CD14-positive monocyte (primary cell): Measurements from ENCODE around the gene SYT7. TPM values are rescaled to one million over a fixed set of nuclear protein-coding genes. Genes with fewer than 3 reads are reported as not detected.

Experiments
- DNase-seq, 3 donors: peaks; one replicate each; pipeline ENCODE4 v3.0.0-alpha.2; 2011 to 2022
- H2AFZ ChIP-seq: 2 replicates; pipeline ENCODE4 v1.6.0; 2012; ENCODE audit warnings: mild to moderate bottlenecking, low read depth, low read length, inconsistent platforms; ENCODE audit not compliant: insufficient read depth, poor library complexity, severe bottlenecking
- H3K27ac ChIP-seq, 2 donors: 1 replicate in 1 of 2; 2 replicates in 1 of 2; pipeline ENCODE4 v1.5.1; 2012 to 2013; ENCODE audit warnings: low read length in 2 of 2, control low read depth in 1 of 2, inconsistent platforms in 1 of 2, low read depth in 1 of 2, mild to moderate bottlenecking in 1 of 2
- H3K27me3 ChIP-seq, 2 donors: one replicate each; pipeline versions ENCODE4 v1.6.0 to v1.6.1; 2011 to 2013; ENCODE audit warnings: low read length in 2 of 2; ENCODE audit not compliant: control insufficient read depth in 2 of 2, insufficient read depth in 2 of 2
- H3K36me3 ChIP-seq, 2 donors: replicated peaks in 1 of 2; 1 replicate in 1 of 2; 2 replicates in 1 of 2; pipeline versions ENCODE4 v1.5.1 to v1.6.1; 2012 to 2013; ENCODE audit warnings: low read length in 2 of 2, control low read depth in 1 of 2, inconsistent platforms in 1 of 2, mild to moderate bottlenecking in 1 of 2; ENCODE audit not compliant: insufficient read depth in 2 of 2, control insufficient read depth in 1 of 2
- H3K4me1 ChIP-seq, 2 donors: 1 replicate in 1 of 2; 2 replicates in 1 of 2; pipeline versions ENCODE4 v1.5.1 to v1.6.1; 2012 to 2013; ENCODE audit warnings: low read length in 2 of 2, control low read depth in 1 of 2, inconsistent platforms in 1 of 2, mild to moderate bottlenecking in 1 of 2, moderate library complexity in 1 of 2; ENCODE audit not compliant: insufficient read depth in 2 of 2, control insufficient read depth in 1 of 2
- H3K4me2 ChIP-seq: replicated peaks from 2 replicates; pipeline ENCODE3; 2012; ENCODE audit warnings: low read length, moderate library complexity, mild to moderate bottlenecking; ENCODE audit not compliant: poor library complexity, severe bottlenecking; ENCODE audit errors: extremely low read depth
- H3K4me3 ChIP-seq, 3 experiments: fragments of 200-600 bp in 1 of 3; sonication (generic) in 1 of 3; replicated peaks in 1 of 3; 1 replicate in 2 of 3; 2 replicates in 1 of 3; pipeline ENCODE4 v1.5.1; 2011 to 2013; ENCODE audit warnings: low read length in 3 of 3, mild to moderate bottlenecking in 3 of 3, control low read depth in 2 of 3, low read depth in 2 of 3, inconsistent platforms in 1 of 3, moderate library complexity in 1 of 3
- H3K79me2 ChIP-seq: 2 replicates; pipeline ENCODE4 v1.6.0; 2012; ENCODE audit warnings: mild to moderate bottlenecking, control low read depth, inconsistent platforms, low read length, moderate library complexity; ENCODE audit not compliant: insufficient read depth
- H3K9ac ChIP-seq: 2 replicates; pipeline ENCODE4 v1.6.0; 2017; ENCODE audit warnings: low read length, mild to moderate bottlenecking; ENCODE audit not compliant: insufficient read depth, poor library complexity, severe bottlenecking
- H3K9me3 ChIP-seq, 2 donors: replicated peaks in 1 of 2; 1 replicate in 1 of 2; 2 replicates in 1 of 2; pipeline versions ENCODE4 v1.5.1 to v1.6.1; 2012 to 2013; ENCODE audit warnings: low read length in 2 of 2, control low read depth in 1 of 2; ENCODE audit not compliant: control insufficient read depth in 1 of 2, insufficient read depth in 1 of 2
- H4K20me1 ChIP-seq: 2 replicates; pipeline ENCODE4 v1.6.0; 2012; ENCODE audit warnings: mild to moderate bottlenecking, low read length, control low read depth, moderate library complexity; ENCODE audit not compliant: insufficient read depth
- H3K27ac Mint-ChIP-seq, 7 donors: one replicate each; pipeline ENCODE4 v1.8.0; 2020; ENCODE audit warnings: mild to moderate bottlenecking in 7 of 7, mixed read lengths in 7 of 7, moderate library complexity in 6 of 7, inconsistent platforms in 2 of 7
- H3K27me3 Mint-ChIP-seq, 3 donors: one replicate each; pipeline ENCODE4 v1.8.0; 2021 to 2022; ENCODE audit warnings: low read depth in 3 of 3, mild to moderate bottlenecking in 3 of 3, mixed read lengths in 3 of 3, moderate library complexity in 3 of 3, inconsistent platforms in 1 of 3
- H3K36me3 Mint-ChIP-seq, 2 donors: one replicate each; pipeline ENCODE4 v1.8.0; 2020; ENCODE audit warnings: mixed read lengths in 2 of 2, inconsistent platforms in 1 of 2, mild to moderate bottlenecking in 1 of 2
- H3K4me1 Mint-ChIP-seq: one replicate; pipeline ENCODE4 v1.8.0; 2020; ENCODE audit warnings: mild to moderate bottlenecking, mixed read lengths
- H3K4me3 Mint-ChIP-seq, 2 donors: one replicate each; pipeline ENCODE4 v1.8.0; 2020; ENCODE audit warnings: mild to moderate bottlenecking in 2 of 2, mixed read lengths in 2 of 2, moderate library complexity in 1 of 2
- H3K9me3 Mint-ChIP-seq, 7 donors: one replicate each; pipeline ENCODE4 v1.8.0; 2020 to 2022; ENCODE audit warnings: mixed read lengths in 7 of 7, mild to moderate bottlenecking in 6 of 7, moderate library complexity in 6 of 7, inconsistent platforms in 2 of 7
- WGBS: methylation state at CpG from one replicate; pipeline ENCODE4 v1.1.5; 2013; ENCODE audit warnings: missing lambda C conversion rate; ENCODE audit not compliant: insufficient coverage; 5-methylcytosine and 5-hydroxymethylcytosine counted together
- intact Hi-C, 2 donors: fragments of 100-400 bp; cut with micrococcal nuclease; formaldehyde crosslinking; loops; one replicate each; pipeline versions ENCODE4 v1.15.0 to v1.15.1; 2023
- polyA plus RNA-seq, 3 donors: library from polyadenylated mRNA; depleted of rRNA in 1 of 3; unstranded in 2 of 3; stranded (reverse) in 1 of 3; fragments of 300-500 nt in 2 of 3; fragments of >200 nt in 1 of 3; fragmentation: Illumina TruSeq in 2 of 3; gene quantifications; 1 replicate in 2 of 3; 2 replicates in 1 of 3; pipeline ENCODE4 v1.2.3, GENCODE V29; 2012 to 2021
- TF ChIP-seq, protein P1 (sequence below): fragments of 200-600 bp; IDR thresholded peaks from one replicate; pipeline ENCODE4 v1.8.0; 2022; ENCODE audit warnings: antibody characterized with exemption, mild to moderate bottlenecking

The SYT7 gene
- polyA plus RNA-seq, 3 donors, result not detected

- Histone ChIP-seq H3K79me2 (no peaks in the 10 kb centered on the region), H3K36me3 (no peaks in the 10 kb centered on the region), H3K4me2 (no peak overlapping the region), H3K9me3 (peaks cover 0 to 4% of the 10 kb centered on the region in 2 donors), H3K4me1 (no peaks in the 10 kb centered on the region), H3K4me3 (no peak overlapping the region), H3K9ac (no peak overlapping the region), H3K27me3 (peaks cover 8 to 21% of the 10 kb centered on the region in 2 donors), H4K20me1 (no peaks in the 10 kb centered on the region), H3K27ac (no peak overlapping the region), H2AFZ (no peak overlapping the region)
- intact Hi-C loops, result no loop called here
- TF ChIP-seq, protein P1, sequence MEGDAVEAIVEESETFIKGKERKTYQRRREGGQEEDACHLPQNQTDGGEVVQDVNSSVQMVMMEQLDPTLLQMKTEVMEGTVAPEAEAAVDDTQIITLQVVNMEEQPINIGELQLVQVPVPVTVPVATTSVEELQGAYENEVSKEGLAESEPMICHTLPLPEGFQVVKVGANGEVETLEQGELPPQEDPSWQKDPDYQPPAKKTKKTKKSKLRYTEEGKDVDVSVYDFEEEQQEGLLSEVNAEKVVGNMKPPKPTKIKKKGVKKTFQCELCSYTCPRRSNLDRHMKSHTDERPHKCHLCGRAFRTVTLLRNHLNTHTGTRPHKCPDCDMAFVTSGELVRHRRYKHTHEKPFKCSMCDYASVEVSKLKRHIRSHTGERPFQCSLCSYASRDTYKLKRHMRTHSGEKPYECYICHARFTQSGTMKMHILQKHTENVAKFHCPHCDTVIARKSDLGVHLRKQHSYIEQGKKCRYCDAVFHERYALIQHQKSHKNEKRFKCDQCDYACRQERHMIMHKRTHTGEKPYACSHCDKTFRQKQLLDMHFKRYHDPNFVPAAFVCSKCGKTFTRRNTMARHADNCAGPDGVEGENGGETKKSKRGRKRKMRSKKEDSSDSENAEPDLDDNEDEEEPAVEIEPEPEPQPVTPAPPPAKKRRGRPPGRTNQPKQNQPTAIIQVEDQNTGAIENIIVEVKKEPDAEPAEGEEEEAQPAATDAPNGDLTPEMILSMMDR, result no peak
- H3K36me3 Mint-ChIP-seq, result no peaks in the 10 kb centered on the region
- H3K27ac Mint-ChIP-seq, result no peak overlapping the region
- peaks cover 23 to 33% (median 25%) of the 10 kb centered on the region in 3 donors for H3K27me3 Mint-ChIP-seq
- no peak overlapping the region for H3K4me3 Mint-ChIP-seq
- peaks cover 0 to 3% (median 0%) of the 10 kb centered on the region in 7 donors for H3K9me3 Mint-ChIP-seq
- no peak for DNase-seq
- WGBS, result 83% methylated on average over 1 of the region's 1 CpG
- H3K4me1 Mint-ChIP-seq, result no peaks in the 10 kb centered on the region
These were observed 78.4 kb downstream of the SYT7 start for GRCh38 chr11:61502522-61502921.

DNA sequence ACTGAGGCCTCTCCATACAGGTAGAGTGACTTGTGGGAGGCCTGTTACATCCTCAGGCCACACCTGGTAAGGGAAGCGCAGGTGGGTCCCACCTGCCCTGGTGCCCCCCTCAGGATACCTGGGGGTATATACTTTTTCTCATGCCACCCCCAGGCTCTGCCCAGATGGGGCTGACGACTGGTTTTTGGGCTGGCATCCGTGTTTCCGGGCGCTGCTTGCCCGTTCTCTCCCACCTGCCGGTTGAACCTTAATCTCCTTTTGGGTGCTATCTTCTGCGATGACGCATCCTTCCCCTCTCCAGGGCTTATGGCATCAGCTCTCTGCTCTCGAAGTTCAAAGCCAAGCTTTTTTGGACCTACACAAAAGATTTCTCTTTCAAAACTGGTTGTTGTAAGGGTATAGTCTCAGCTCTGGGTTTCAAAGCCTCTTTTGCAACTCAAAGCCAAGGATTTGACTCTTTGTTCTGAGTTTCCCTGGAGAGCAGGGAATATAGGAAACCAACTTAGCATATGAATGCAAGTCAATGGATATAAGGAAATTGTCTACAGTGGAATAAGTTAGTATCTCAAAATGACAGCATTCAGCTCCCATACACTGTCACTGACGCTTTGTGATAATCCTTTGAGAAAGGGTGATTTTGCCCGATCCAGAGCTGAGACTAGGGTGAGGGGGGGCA, 80.9 kb downstream of the SYT7 start:
- no peaks in the 10 kb centered on the region for H3K4me1 ChIP-seq
- WGBS, result 84% methylated on average over 9 of the region's 12 CpGs

More for the DNA sequence above, 80.9 kb downstream of the SYT7 start:
- no peaks in the 10 kb centered on the region for H3K9me3 ChIP-seq
- no peaks in the 10 kb centered on the region for H3K79me2 ChIP-seq
- Mint-ChIP-seq H3K27ac (no peak overlapping the region), H3K4me1 (no peaks in the 10 kb centered on the region), H3K36me3 (no peaks in the 10 kb centered on the region), H3K4me3 (no peak overlapping the region), H3K27me3 (peaks cover 1 to 11% (median 8%) of the 10 kb centered on the region in 3 donors), H3K9me3 (no peaks in the 10 kb centered on the region)
- no peak overlapping the region for H2AFZ ChIP-seq
- TF ChIP-seq, protein P1, result no peak
- H3K4me3 ChIP-seq, result no peak overlapping the region
- no peaks in the 10 kb centered on the region for H4K20me1 ChIP-seq
- intact Hi-C loops, result no loop called here
- no peaks in the 10 kb centered on the region for H3K36me3 ChIP-seq
- H3K27ac ChIP-seq, result no peak overlapping the region
- no peak overlapping the region for H3K9ac ChIP-seq
- peaks cover 0 to 3% of the 10 kb centered on the region in 2 donors for H3K27me3 ChIP-seq
- no peak for DNase-seq
- no peak overlapping the region for H3K4me2 ChIP-seq
